Measurements from ENCODE around the gene LMOD2.

The LMOD2 gene

GRCh38 chr7:123645516-123645915 is 10.2 kb upstream of the LMOD2 start:
- no peak for DNase-seq (ENCODE audit: low spot score)
- in situ Hi-C loops (cut with MboI; ENCODE audit: low sequenced_read_pairs, unreplicated experiment): no loop called here
- no peak for TF ChIP-seq CTCF (IDR thresholded peaks at IDR 0.05; ENCODE audit: borderline replicate concordance, control extremely low read depth, extremely low read depth, insufficient read depth, missing control alignments)

- no peak for DNase-seq (ENCODE audit: low spot score)
- in situ Hi-C loops (cut with MboI; ENCODE audit: low sequenced_read_pairs, unreplicated experiment): no loop called here
- TF ChIP-seq CTCF (IDR thresholded peaks at IDR 0.05; ENCODE audit: borderline replicate concordance, control extremely low read depth, extremely low read depth, insufficient read depth, missing control alignments): no peak
Measured at GRCh38 chr7:123647106-123647730, 8.4 kb upstream of the LMOD2 start.

- in situ Hi-C loops (cut with MboI; ENCODE audit: low sequenced_read_pairs, unreplicated experiment): no loop called here
- no peak for DNase-seq (ENCODE audit: low spot score)
- no peak for TF ChIP-seq CTCF (IDR thresholded peaks at IDR 0.05; ENCODE audit: borderline replicate concordance, control extremely low read depth, extremely low read depth, insufficient read depth, missing control alignments)
Measured at GRCh38 chr7:123649964-123650363, 5.7 kb upstream of the LMOD2 start.

GRCh38 chr7:123650595-123650994 is 5.1 kb upstream of the LMOD2 start:
- no peak for TF ChIP-seq CTCF (IDR thresholded peaks at IDR 0.05; ENCODE audit: borderline replicate concordance, control extremely low read depth, extremely low read depth, insufficient read depth, missing control alignments)
- DNase-seq (ENCODE audit: low spot score): no peak
- in situ Hi-C loops (cut with MboI; ENCODE audit: low sequenced_read_pairs, unreplicated experiment): no loop called here

- no peak for DNase-seq (ENCODE audit: low spot score)
- in situ Hi-C loops (cut with MboI; ENCODE audit: low sequenced_read_pairs, unreplicated experiment): no loop called here
- no peak for TF ChIP-seq CTCF (IDR thresholded peaks at IDR 0.05; ENCODE audit: borderline replicate concordance, control extremely low read depth, extremely low read depth, insufficient read depth, missing control alignments)
Measured at GRCh38 chr7:123652406-123652805, 3.3 kb upstream of the LMOD2 start.

- no peak for DNase-seq (ENCODE audit: low spot score)
- in situ Hi-C loops (cut with MboI; ENCODE audit: low sequenced_read_pairs, unreplicated experiment): no loop called here
- TF ChIP-seq CTCF (IDR thresholded peaks at IDR 0.05; ENCODE audit: borderline replicate concordance, control extremely low read depth, extremely low read depth, insufficient read depth, missing control alignments): no peak
Measured at GRCh38 chr7:123653162-123653561, 2.5 kb upstream of the LMOD2 start.
